H1 (cell line): ENCODE data around the gene SURF2. TPM values are rescaled to one million over a fixed set of nuclear protein-coding genes. Genes with fewer than 3 reads are reported as not detected.
A peak's percentile ranks its signal among the peaks of the same experiment; 100 is the strongest.

Experiments used
- KDM5A ChIP-seq: fragments of 200-600 bp; IDR thresholded peaks from 2 replicates; pipeline ENCODE4 v1.7.1; 2012; ENCODE audit warnings: mild to moderate bottlenecking, low read length, inconsistent platforms, mixed read lengths
- PHF8 ChIP-seq: fragments of 200-600 bp; sonication (generic); conservative IDR thresholded peaks from 2 replicates; pipeline ENCODE4 v1.7.1; 2012; ENCODE audit warnings: low read depth, mild to moderate bottlenecking, inconsistent platforms, low read length, moderate library complexity
- RXRA ChIP-seq: IDR thresholded peaks from 2 replicates; pipeline ENCODE4 v1.6.1; 2011; ENCODE audit warnings: low read depth, mild to moderate bottlenecking, low read length, moderate library complexity; ENCODE audit not compliant: insufficient read depth
- SIRT6 ChIP-seq: IDR thresholded peaks from one replicate; pipeline ENCODE4 v1.7.1; 2012; ENCODE audit warnings: low read length, inconsistent platforms
- SP2 ChIP-seq: IDR thresholded peaks from 2 replicates; pipeline ENCODE4 v1.6.1; 2012; ENCODE audit warnings: mild to moderate bottlenecking, low read length, inconsistent platforms
- SP4 ChIP-seq: IDR thresholded peaks from 2 replicates; pipeline ENCODE4 v1.6.1; 2012; ENCODE audit warnings: low read length, inconsistent platforms
- polyA plus RNA-seq, 7 experiments: library from polyadenylated mRNA; depleted of rRNA in 3 of 7; stranded (reverse) in 5 of 7; unstranded in 2 of 7; fragments of >200 nt in 5 of 7; fragments of 200-250 nt in 2 of 7; gene quantifications; 1 replicate in 5 of 7; 2 replicates in 1 of 7; 4 replicates in 1 of 7; pipeline versions ENCODE4 v1.2.1 to v1.2.3, GENCODE V29; 2011 to 2013; ENCODE audit warnings: missing spikeins in 2 of 7, mixed read lengths in 2 of 7
- total RNA-seq: library from RNA; stranded (reverse); fragmentation: NEBNext Ultra II Directional; extraction: Animal tissue kit (Norgen Biotek cat#: 25700); gene quantifications from 2 replicates; pipeline ENCODE4 v1.2.1, GENCODE V29; 2021
- TF ChIP-seq, protein P1 (sequence below), 3 experiments: IDR thresholded peaks; 1 replicate in 2 of 3; 2 replicates in 1 of 3; pipeline versions ENCODE4 v1.5.1 to v1.6.1; 2011; ENCODE audit warnings: low read length in 3 of 3, mild to moderate bottlenecking in 3 of 3, inconsistent platforms in 2 of 3, low read depth in 1 of 3, moderate library complexity in 1 of 3; ENCODE audit not compliant: insufficient read depth in 1 of 3; ENCODE audit errors: control extremely low read depth in 1 of 3

The SURF2 gene
- total and polyA plus RNA-seq, 2 of the 8 experiments (the other 6 are each of a cell fraction or from before 2014, with no cell fraction given): 36.6 to 37.7 TPM

DNA sequence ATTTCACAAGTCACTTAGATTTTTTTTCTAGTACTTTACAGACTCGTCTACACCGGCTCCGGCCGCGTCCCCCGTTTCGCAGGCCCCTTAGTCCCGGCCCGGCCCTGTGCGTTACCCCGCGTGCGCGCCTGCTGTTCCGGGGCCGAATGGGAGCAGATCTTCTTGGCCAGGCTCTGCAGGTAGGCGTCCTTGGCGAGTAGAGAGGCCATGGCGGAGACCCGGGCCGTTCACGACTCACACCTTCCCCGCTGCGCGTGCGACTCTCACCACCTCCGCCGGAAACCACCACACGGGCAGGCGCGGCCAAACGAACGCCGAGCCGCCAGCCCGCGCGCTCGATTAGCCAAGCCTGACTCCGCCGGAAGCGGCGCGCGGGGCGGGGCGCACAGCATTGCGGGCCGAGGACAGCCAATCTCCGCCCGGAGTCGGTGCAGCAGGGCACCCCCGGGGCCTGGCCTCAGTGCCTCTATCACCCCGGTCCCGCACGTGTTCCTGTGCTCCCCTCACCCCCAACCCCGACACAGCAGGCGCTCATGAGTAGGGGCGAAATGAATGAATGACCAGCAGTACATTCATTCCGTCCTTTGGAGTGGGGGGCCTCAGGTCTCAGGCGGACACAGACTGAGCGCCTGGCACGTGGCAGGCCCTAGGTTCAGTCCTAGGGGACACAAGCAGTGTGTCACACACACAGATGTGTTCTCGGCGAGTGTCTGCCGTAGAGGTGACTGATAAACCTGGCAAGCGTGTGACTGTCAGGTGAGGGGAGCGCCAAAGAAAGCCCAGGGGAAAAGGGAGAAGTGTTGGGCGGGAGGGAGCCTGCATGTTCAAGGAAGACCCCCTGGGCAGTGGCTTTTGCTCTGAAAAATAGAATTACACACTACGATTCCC is 20.2 kb upstream of the SURF2 start, which contains the start of gene SURF6 (continued):
- TF ChIP-seq RXRA (no peak), SP4 (peak; percentile 62; the same call in 1 of the 2 replicates), SIRT6 (no peak), PHF8 (peak; percentile 74; the same call in 1 of the 2 replicates), KDM5A (peak; percentile 63), SP2 (no peak)
- TF ChIP-seq, protein P1, sequence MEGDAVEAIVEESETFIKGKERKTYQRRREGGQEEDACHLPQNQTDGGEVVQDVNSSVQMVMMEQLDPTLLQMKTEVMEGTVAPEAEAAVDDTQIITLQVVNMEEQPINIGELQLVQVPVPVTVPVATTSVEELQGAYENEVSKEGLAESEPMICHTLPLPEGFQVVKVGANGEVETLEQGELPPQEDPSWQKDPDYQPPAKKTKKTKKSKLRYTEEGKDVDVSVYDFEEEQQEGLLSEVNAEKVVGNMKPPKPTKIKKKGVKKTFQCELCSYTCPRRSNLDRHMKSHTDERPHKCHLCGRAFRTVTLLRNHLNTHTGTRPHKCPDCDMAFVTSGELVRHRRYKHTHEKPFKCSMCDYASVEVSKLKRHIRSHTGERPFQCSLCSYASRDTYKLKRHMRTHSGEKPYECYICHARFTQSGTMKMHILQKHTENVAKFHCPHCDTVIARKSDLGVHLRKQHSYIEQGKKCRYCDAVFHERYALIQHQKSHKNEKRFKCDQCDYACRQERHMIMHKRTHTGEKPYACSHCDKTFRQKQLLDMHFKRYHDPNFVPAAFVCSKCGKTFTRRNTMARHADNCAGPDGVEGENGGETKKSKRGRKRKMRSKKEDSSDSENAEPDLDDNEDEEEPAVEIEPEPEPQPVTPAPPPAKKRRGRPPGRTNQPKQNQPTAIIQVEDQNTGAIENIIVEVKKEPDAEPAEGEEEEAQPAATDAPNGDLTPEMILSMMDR (IDR thresholded peaks at IDR 0.05; ENCODE audit: control extremely low read depth in 1 of 3, insufficient read depth in 1 of 3, low read depth in 1 of 3, low read length in 3 of 3): peak in 1 of 3 experiments; percentile 1; a peak in 1 of 4 replicates
